ENCODE data around the gene STAB1.

STAB1 gene

DNA sequence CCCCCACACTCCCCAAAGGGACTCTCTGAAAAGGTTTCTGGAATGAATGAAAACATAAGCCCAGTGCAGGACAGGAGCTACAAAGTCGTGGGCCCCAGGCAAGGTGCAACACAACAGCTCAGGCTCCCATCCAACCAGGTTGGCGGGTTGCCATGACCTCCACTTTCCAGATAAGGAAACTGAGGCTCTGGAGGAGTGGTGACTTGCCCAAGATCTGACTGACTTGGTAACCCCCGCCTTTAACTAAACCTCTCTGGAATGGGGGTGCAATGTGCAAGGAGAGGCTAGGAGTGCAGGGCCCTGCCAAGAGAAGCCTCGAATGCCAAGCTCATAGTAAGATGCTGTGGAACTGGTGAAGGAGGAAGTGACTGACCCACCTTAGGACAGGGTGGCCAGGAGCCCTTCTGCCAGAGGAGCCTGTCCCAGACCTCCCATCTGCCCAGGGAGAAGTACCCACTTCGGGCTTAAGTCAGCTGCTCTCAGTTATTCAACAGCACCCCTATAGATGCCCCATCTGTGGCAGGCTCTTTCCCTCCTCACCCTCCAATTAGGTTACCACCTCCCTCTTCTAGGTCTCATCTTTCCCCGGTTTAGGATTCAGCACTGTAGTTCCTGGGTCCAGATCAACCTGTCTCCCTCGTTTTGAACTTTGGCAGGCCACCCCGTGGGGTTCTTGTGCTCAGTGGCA lies 40.7 kb upstream of the STAB1 start:
- DNase-seq (ENCODE audit: insufficient read length, low spot score) (no peak), FAIRE-seq (no peak)
- TF ChIP-seq POLR2A (IDR thresholded peaks at IDR 0.05; ENCODE audit: low read depth, low read length), result no peak

DNA sequence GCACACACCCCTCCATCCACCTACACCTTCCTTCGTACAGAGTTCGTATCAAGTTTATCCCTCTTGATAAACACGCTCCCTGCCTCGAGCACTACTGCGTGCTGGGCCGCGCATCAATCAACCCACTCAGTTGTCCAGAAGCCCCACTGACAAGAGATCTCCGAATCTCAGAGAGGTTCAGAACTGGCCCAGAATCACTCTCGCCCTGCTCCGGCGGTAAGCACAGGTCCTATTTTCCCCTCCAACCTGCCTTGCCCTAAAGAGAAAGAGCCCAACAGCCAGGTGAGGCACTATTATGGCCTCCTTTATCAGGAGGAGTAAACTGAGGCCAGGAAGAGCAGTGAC lies 40.2 kb upstream of the STAB1 start:
- FAIRE-seq (no peak), DNase-seq (ENCODE audit: insufficient read length, low spot score) (no peak)
- no peak for TF ChIP-seq POLR2A (IDR thresholded peaks at IDR 0.05; ENCODE audit: low read depth, low read length)

DNA sequence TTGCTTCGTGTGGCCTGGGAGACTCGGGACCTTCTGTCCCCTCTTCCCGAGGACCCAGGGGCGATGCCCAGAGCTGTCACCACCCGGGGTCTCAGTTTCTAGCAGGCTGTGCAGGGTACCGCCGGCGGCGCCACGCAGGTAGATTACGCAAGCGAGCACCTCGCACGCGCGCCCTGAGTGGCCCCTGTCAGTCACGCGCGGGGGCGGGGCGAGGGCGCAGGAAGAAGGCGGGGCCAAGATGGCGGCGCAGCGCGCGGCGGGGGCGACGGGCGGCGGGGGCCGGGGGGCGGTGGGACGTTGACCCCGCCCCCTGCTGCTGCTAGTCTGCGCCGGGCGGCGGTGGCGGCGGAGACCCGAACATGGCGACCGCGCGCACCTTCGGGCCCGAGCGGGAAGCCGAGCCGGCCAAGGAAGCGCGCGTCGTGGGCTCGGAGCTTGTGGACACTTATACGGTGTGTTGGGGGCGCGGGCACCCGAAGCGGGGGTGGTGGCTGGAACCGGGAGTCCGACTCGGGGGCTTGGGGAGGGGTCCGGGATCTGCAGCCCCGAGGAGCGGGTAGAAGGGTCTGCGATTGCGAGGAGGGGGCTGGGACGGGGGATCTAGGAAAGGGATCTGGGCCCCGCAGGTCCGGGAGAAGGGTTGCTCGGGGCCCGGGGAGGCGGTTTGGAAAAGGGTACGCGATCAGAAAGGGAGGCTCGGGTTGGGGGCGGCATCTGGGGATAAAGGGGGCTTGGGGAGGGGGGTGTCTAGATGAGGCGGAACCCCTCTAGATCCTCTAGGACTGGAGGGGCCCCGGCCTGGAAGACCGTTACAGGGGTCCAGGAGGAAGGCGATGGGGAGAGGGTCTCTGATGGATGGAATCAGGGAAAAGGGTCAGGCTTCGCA lies 39.6 kb upstream of the STAB1 start, which contains the start of gene NISCH:
NISCH (plus strand) TSS at position 322 of the 886 bp plus-strand sequence; CDS start at position 360, 38 bp downstream.
- peak; percentile 78 for DNase-seq (ENCODE audit: insufficient read length, low spot score)
- no peak for FAIRE-seq
- TF ChIP-seq POLR2A (IDR thresholded peaks at IDR 0.05; ENCODE audit: low read depth, low read length), result peak; percentile 89

DNA sequence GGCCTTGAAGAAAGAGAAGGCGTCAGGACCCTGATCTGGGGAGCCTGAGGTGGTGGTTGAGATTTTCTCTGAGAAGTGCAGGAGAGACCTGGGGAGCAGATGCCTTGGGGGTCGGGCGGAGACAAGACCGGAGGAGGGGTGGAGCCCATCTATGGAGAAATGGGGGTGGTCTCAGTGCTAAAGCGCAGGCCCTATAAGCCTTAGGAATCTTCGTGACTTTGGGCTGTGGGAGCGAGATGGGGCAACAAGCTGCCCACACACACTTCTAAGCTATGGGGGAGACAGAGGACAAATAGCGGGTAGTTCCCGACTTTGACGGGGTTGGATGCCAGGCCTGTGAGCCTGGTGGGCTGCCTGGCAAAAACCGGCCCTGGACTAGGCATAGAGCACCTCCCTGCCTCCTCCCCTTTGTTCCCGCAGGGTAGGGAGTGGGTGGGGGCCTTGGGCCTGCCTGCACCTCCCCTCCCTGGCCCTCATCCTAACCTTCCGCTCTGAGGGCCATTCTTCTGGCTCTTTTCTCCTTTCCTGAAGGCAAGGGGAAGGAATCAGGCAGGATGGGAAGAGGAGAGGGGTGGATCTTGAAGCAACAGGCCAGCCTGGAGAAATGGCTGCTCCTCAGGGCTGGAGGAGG lies 38.9 kb upstream of the STAB1 start:
- DNase-seq (ENCODE audit: insufficient read length, low spot score) (no peak), FAIRE-seq (no peak)
- TF ChIP-seq POLR2A (IDR thresholded peaks at IDR 0.05; ENCODE audit: low read depth, low read length), result no peak

DNA sequence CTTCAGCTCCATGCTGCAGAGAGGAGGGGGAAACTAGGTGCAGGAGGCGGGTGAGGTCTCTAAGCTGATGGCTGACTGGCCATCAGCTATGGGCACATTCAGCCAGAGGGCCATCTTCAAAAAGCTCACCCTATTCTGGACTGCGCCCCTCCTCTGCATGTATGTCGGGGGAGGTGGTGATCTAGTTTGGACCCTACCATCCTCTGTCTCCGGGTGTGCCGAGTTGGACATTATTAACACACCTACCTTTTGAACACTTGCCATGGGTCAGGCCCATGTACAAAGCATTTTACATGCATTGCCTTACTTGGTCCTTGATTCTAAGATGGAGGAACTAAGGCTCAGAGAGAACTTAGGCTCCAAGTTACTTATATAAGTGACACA lies 38.3 kb upstream of the STAB1 start:
- TF ChIP-seq POLR2A (IDR thresholded peaks at IDR 0.05; ENCODE audit: low read depth, low read length), result no peak
- no peak for FAIRE-seq
- no peak for DNase-seq (ENCODE audit: insufficient read length, low spot score)

DNA sequence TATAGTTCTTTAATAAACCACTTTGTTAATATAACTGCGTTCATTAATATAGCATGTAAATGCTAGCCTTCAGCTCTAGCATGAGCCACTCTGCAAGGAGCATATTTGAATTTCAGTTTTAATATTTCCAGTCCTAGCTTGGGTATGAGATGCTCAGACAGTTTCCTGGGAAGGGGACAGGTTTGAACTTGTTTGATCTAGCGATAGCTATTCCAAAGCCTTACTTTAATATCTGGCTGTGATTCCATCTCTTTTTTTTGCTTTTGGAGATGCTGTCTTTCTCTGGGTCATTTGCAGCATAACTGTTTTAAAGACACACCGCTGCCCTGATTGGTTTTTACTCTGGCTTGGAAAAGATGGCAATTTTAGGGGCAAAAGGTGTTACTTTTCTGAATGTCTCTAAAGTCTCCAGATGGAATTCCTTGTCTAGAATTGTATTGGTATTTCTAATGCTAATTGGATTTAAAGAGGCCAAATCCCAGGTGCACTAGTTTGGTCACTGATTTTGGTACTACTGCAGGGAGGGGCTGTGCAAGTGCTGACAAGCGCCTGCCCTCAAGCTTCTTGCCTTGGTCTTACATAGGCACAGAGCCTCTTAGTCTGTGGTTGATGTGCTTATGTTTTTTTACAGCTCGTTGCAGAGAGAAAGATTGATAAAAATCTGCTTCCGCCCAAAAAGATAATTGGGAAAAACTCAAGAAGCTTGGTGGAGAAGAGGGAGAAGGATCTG lies 36.9 kb upstream of the STAB1 start:
- FAIRE-seq (no peak), DNase-seq (ENCODE audit: insufficient read length, low spot score) (no peak)
- no peak for TF ChIP-seq POLR2A (IDR thresholded peaks at IDR 0.05; ENCODE audit: low read depth, low read length)

DNA sequence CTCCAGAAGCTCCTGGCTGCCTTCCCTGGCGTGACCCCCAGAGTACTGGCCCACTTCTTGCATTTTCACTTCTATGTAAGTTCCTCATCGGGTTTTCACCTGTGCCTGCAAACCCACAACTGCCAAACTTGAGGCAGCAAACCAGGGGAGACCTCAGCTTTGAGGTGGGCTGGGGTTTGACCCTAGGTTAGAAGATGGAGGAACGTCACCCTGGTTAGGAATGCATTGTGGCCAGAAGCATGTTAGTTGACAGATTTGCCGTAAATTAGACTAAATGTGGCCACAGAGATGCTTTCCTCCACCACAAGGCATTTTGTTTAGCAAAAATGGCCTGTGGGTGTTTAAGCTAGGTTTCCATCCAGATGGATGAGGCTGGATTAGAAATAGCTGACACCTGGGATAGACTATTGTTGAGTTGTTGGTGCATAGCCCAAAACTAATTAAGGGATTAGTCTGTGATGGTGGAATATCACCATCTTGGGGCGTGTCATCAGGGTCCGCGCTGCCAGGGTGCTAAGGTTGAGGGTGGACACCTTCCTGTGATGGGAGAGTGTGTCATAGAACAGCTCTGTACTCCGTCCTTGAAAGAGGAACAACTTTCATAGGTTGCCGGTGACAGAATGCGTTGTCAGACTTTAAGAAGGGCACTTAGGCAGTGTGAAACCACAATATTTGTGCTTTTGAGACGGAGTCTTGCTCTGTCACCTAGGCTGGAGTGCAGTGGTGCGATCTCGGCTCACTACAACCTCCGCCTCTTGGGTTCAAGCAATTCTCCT lies 36.2 kb upstream of the STAB1 start:
- no peak for TF ChIP-seq POLR2A (IDR thresholded peaks at IDR 0.05; ENCODE audit: low read depth, low read length)
- no peak for DNase-seq (ENCODE audit: insufficient read length, low spot score)
- FAIRE-seq, result no peak

DNA sequence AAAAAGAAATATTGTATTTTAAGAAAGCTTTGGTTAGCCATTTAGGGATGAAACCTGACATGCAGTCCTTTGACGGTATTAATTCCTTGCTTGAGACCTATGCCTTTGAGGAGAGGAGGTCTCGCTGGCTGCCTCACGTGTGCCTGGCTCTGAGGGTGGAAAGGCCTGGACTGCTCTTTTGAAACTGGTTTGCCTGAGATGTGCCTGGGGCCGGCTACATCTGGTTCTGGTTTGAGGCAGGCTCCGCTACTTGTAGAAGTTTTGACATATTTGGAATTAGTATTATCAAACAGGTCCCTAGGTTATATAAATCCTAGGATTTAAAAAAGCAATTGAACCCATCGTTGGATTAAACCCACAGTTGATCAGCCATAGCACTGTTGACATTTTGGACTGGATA lies 33.3 kb upstream of the STAB1 start:
- FAIRE-seq (no peak), DNase-seq (ENCODE audit: insufficient read length, low spot score) (no peak)
- no peak for TF ChIP-seq POLR2A (IDR thresholded peaks at IDR 0.05; ENCODE audit: low read depth, low read length)

DNA sequence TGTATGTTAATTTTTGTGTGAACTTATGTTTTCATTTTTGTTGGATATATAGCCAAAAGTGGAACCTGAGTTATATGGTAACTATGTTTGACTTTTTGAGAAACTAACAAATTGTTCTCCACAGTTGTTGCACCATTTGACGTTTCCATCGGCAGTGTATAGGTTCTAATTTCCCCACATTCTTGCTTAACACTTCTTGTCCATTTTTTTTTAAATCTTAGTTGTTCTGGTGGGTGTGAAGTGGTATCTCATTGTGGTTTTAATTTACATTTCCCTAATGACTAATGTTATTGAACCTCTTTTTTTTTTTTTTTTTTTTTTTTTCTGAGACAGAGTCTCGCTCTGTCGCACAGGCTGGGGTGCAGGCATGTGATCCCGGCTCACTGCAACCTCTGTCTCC lies 31.7 kb upstream of the STAB1 start:
- no peak for FAIRE-seq
- no peak for DNase-seq (ENCODE audit: insufficient read length, low spot score)
- no peak for TF ChIP-seq POLR2A (IDR thresholded peaks at IDR 0.05; ENCODE audit: low read depth, low read length)

DNA sequence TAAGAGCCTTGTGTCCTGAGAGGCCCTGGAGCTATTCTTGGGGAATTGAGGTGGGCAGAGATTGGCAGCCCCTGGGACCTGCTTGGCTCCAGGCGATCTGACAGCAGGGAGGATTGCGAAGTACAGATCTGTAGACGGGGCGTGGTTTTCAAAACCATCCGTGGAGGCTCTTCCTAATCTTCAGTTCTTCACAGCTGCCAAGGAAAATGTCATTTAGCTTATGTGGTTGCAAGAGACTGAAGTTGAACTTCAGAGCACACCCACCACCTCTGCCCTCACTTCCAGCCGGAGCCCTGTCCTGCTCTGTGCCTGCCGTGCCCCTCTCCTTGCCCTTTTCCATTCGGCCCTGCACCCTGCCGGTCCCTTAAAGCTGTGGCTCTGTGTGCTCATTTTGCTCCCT lies 26.8 kb upstream of the STAB1 start:
- FAIRE-seq (no peak), DNase-seq (ENCODE audit: insufficient read length, low spot score) (no peak)
- no peak for TF ChIP-seq POLR2A (IDR thresholded peaks at IDR 0.05; ENCODE audit: low read depth, low read length)

DNA sequence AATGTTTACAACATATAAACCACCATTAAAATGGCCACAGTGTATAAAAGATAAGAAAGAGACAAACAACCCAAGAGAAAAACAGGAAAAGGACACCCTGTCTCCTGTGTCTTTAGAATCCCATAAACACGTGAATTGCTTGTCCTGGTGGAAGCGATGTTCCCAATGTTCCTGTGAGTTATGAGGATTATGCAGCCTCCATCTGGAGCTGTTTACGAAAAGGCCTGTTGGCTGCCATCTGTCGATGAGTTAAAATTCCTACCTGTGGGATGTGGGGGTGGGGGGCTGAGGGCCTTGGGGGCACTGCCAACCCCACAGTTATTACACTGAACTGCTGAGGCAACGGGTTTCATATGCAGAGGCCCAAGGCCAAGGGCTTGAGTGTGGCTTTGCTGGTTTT lies 26.1 kb upstream of the STAB1 start:
- no peak for TF ChIP-seq POLR2A (IDR thresholded peaks at IDR 0.05; ENCODE audit: low read depth, low read length)
- DNase-seq (ENCODE audit: insufficient read length, low spot score) (no peak), FAIRE-seq (no peak)

DNA sequence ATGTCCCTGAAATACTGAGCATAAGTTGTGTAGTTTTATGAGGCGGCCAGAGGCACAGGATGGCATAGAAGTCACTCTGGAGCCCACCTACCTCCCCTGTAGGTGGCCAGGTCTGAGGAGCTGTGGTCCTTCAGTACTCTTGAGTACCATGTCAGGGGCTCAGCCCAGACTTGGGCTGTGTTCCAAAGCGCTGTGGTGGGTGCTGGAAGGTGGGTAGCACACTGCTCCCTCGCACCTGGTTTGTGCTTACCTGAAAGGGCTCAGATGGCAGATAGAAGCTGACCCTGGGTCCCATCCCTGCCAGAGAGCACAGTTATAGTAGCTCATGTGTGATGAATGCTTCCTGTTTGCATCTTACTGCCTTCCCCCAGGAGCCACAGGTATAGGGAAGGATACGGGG lies 24.2 kb upstream of the STAB1 start:
- FAIRE-seq, result no peak
- DNase-seq (ENCODE audit: insufficient read length, low spot score), result no peak
- no peak for TF ChIP-seq POLR2A (IDR thresholded peaks at IDR 0.05; ENCODE audit: low read depth, low read length)
